Ovary (tissue), 9 donors: ENCODE results near the gene CNKSR3. TPM values are rescaled to one million over a fixed set of nuclear protein-coding genes. Genes with fewer than 3 reads are reported as not detected.
"Not testable (repeated sequence)": the region's sequence is repeated elsewhere in the genome, so short reads cannot be mapped to it uniquely, and the experiment has no call there.

Experiments used
- DNase-seq, 5 donors: peaks; one replicate each; pipeline ENCODE4 v3.0.0-alpha.2; 2019 to 2020
- H3K27ac ChIP-seq, 2 donors: fragments of 200-600 bp; one replicate each; pipeline versions ENCODE4 v1.5.1 to v1.8.0; 2019 to 2022
- H3K27me3 ChIP-seq: fragments of 200-600 bp; one replicate; pipeline ENCODE4 v1.8.0; 2022
- H3K36me3 ChIP-seq: fragments of 200-600 bp; sonication (generic); one replicate; pipeline ENCODE4 v1.5.1; 2019
- H3K4me1 ChIP-seq: one replicate; pipeline ENCODE4 v1.8.1; 2013; ENCODE audit warnings: mild to moderate bottlenecking, moderate library complexity; ENCODE audit not compliant: insufficient read depth
- H3K4me3 ChIP-seq: fragments of 200-600 bp; sonication (generic); one replicate; pipeline ENCODE4 v1.5.1; 2017
- H3K9me3 ChIP-seq, 2 donors: fragments of 200-600 bp in 1 of 2; sonication (generic) in 1 of 2; one replicate each; pipeline versions ENCODE4 v1.5.1 to v1.8.1; 2013 to 2019; ENCODE audit warnings: mild to moderate bottlenecking in 1 of 2, moderate library complexity in 1 of 2
- EP300 ChIP-seq: sonication (generic); formaldehyde crosslinking; IDR thresholded peaks from one replicate; pipeline ENCODE4 v1.6.1; 2017; ENCODE audit warnings: antibody characterized with exemption
- POLR2A ChIP-seq: fragments of 450-650 bp; IDR thresholded peaks from one replicate; pipeline ENCODE4 v1.6.1; 2017; ENCODE audit warnings: antibody characterized with exemption, mild to moderate bottlenecking, moderate library complexity
- WGBS, 3 donors: extraction: QIAGEN DNeasy Blood & Tissue Kit in 1 of 3; methylation state at CpG; one replicate each; pipeline versions ENCODE4 v1.1.5 to v1.1.7; 2013 to 2017; 5-methylcytosine and 5-hydroxymethylcytosine counted together
- intact Hi-C, 4 donors: fragments of 100-400 bp; cut with DNase I; formaldehyde crosslinking; loops; one replicate each; pipeline versions ENCODE4 v1.11.0 to v1.15.1; 2022 to 2023
- polyA plus RNA-seq, 2 donors: library from polyadenylated mRNA; stranded (reverse); fragments of 200-250 nt in 1 of 2; fragments of 350-450 nt in 1 of 2; fragmentation: Illumina TruSeq in 1 of 2; extraction: RNeasy Lipid Tissue Mini Kit (QIAGEN cat#74804) in 1 of 2; gene quantifications; one replicate each; pipeline ENCODE4 v1.2.3, GENCODE V29; 2013 to 2014
- total RNA-seq, 7 donors: library from RNA; depleted of rRNA in 2 of 7; stranded (reverse); fragments of >200 nt in 2 of 7; fragmentation: NEBNext Ultra II Directional in 3 of 7; extraction: Animal tissue kit (Norgen Biotek cat#: 25700) in 3 of 7; gene quantifications; one replicate each; pipeline versions ENCODE4 v1.1.0 to v1.2.4, GENCODE V29; 2016 to 2023
- TF ChIP-seq, protein P1 (sequence below), 3 donors: fragments of 450-650 bp in 2 of 3; fragments of 200-600 bp in 1 of 3; IDR thresholded peaks; one replicate each; pipeline versions ENCODE4 v1.5.1 to v1.8.0; 2016 to 2022; ENCODE audit warnings: antibody characterized with exemption in 3 of 3, mild to moderate bottlenecking in 1 of 3
- donor health status: DM: no; HTN: no; CAD: no; lungs with moderate emphysema.
- donor health status: DM: no; HTN: no; CAD: no.
- donor health status: Bipolar disorder and iron deficiency.
- donor health status: DM: yes; HTN: yes; CAD: no.
- donor health status: DM: no; HTN: no; CAD: no.
- donor health status: DM: yes; HTN: yes; CAD: no.

CNKSR3 gene
- total and polyA plus RNA-seq, 9 donors: 8.6 to 16.7 (median 13.4) TPM

DNA sequence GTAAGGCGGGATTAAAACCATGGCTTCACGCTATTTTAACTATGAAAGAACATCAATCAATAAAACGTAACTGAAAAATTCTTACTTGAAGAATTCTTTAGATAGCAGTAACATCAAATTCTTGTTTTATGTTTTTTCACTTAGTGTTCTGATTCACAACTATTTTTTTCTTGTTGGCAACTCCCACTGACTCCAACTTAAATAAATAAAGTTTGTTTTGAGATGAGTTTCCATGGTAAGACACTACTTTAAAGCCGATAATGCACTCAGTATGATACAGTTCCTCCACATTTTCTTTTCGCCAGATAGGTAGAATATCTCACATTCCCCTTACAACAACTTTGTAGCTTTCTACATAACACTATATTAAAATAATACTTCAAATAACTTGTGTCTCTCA, 33.1 kb upstream of the CNKSR3 start:
- WGBS, 3 donors: 20 to 38% (median 22%) methylated on average over 5 of the region's 5 CpGs
- intact Hi-C loops: no loop called here
- H3K4me3 ChIP-seq: no peak overlapping the region
- H3K27me3 ChIP-seq: no peaks in the 10 kb centered on the region
- no peak for DNase-seq
- no peaks in the 10 kb centered on the region for H3K36me3 ChIP-seq
- H3K27ac ChIP-seq: no peak overlapping the region
- H3K9me3 ChIP-seq: no peaks in the 10 kb centered on the region
- TF ChIP-seq, protein P1, sequence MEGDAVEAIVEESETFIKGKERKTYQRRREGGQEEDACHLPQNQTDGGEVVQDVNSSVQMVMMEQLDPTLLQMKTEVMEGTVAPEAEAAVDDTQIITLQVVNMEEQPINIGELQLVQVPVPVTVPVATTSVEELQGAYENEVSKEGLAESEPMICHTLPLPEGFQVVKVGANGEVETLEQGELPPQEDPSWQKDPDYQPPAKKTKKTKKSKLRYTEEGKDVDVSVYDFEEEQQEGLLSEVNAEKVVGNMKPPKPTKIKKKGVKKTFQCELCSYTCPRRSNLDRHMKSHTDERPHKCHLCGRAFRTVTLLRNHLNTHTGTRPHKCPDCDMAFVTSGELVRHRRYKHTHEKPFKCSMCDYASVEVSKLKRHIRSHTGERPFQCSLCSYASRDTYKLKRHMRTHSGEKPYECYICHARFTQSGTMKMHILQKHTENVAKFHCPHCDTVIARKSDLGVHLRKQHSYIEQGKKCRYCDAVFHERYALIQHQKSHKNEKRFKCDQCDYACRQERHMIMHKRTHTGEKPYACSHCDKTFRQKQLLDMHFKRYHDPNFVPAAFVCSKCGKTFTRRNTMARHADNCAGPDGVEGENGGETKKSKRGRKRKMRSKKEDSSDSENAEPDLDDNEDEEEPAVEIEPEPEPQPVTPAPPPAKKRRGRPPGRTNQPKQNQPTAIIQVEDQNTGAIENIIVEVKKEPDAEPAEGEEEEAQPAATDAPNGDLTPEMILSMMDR (IDR thresholded peaks at IDR 0.05): no peak
- TF ChIP-seq EP300 (no peak), POLR2A (no peak)
- peaks cover 7% of the 10 kb centered on the region for H3K4me1 ChIP-seq

DNA sequence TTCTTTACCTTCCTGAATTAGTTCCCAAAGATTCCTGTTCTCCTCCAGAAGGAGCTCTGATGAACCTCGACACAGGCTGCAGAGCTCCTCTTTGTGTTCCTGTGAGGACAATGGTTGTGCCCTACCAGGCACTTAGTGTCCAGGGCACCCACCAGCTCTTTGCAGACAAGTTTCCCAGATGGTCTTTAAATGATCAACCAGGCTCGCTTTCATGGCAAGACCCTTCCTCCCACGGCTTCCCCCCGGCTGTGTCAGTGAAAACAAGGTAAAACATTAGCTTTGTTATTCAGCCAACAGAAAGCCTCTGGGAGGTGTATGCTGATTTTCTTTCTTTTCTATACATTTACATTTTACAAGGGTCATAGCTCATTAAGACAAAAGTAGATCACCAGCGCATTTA, 32.3 kb upstream of the CNKSR3 start:
- Histone ChIP-seq H3K27me3 (no peaks in the 10 kb centered on the region), H3K4me1 (peaks cover 2% of the 10 kb centered on the region), H3K36me3 (no peaks in the 10 kb centered on the region), H3K9me3 (no peaks in the 10 kb centered on the region), H3K4me3 (no peak overlapping the region), H3K27ac (no peak overlapping the region)
- WGBS, 3 donors: 73 to 88% (median 80%) methylated on average over 5 of the region's 5 CpGs
- intact Hi-C loops: no loop called here
- no peak for DNase-seq
- TF ChIP-seq, protein P1 (IDR thresholded peaks at IDR 0.05): no peak
- TF ChIP-seq POLR2A (no peak), EP300 (no peak)

DNA sequence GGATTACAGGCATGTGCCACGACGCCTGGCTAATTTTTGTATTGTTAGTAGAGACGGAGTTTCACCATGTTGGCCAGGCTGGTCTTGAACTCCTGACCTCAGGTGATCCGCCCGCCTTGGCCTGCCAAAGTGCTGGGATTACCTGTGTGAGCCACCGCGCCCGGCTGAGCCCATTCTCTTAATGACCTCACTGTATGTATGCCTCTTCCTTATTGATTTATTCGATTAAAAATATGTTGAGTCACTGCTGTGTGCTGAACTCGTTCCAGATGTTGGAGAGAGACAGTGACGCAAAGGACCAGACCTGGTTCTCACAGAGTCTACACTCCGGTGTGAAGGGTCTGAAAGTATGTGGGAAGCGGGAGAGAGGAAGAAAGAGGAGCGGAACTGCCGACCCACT, 31.4 kb upstream of the CNKSR3 start:
- intact Hi-C loops, DNase-seq, H3K9me3 ChIP-seq, H3K4me1 ChIP-seq, H3K4me3 ChIP-seq, H3K27me3 ChIP-seq, H3K27ac ChIP-seq, H3K36me3 ChIP-seq: not testable (repeated sequence)
- WGBS, 3 donors: 95 to 97% (median 96%) methylated on average over 15 of the region's 15 CpGs

DNA sequence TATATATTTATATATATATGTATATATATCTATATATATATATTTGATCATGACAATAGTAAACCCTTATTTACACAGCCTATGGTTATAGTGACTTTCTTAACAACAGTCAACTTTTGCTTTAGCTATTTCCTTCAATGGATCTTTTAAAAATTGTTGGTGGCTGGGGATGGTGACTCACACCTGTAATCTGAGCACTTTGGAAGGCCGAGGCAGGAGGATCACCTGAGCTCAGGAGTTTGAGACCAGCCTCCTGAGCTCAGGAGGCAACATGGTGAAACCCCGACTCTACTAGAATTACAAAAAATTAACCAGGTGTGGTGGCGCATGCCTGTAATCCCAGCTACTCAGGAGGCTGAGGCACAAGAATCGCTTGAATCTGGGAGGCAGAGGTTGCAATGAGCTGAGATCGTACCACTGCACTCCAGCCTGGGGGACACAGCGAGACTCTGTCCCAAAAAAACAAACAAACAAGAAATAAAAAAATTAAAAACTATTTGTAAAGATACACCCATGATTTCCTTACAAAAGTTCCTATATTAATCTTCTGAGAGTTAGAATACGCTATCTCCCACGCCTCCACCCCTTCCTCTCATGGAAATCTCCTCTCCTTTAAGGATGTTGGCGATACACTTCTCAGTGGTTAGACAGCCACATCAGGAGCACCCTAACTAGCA, 29.2 kb upstream of the CNKSR3 start:
- no peak for DNase-seq
- no peaks in the 10 kb centered on the region for H3K4me1 ChIP-seq
- intact Hi-C loops: no loop called here
- TF ChIP-seq, protein P1 (IDR thresholded peaks at IDR 0.05): no peak
- TF ChIP-seq EP300: no peak
- no peak for TF ChIP-seq POLR2A
- H3K4me3 ChIP-seq: no peak overlapping the region
- H3K9me3 ChIP-seq: no peaks in the 10 kb centered on the region
- no peaks in the 10 kb centered on the region for H3K27me3 ChIP-seq
- 96 to 97% (median 97%) methylated on average over 9 of the region's 9 CpGs for whole genome bisulfite sequencing, 3 donors
- no peak overlapping the region for H3K27ac ChIP-seq
- no peaks in the 10 kb centered on the region for H3K36me3 ChIP-seq

DNA sequence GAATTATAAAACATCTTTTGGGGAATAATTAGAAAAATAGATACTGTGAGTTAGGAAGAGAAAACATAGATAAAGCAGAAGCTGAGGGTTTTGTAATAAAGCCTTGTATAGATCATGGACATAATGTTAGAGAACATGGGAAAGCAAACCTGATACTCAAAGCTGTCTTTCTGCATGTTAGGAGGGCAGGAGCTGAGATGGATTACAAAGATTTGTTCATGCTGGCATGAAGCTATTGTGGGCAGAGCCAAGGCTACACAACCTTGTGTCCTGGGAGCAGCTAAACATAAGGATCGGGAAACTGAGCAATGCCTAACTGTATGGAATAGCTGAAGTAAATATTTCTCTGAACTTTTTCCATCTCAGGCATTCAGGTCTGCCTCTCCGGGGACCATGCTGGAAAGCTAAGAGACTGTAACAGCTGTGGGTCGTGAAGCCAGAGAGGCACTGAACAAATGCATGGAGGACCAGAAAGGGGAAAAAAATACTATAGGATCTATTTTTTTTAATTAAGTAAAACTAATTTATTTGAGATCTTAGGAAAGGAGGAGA, 28.2 kb upstream of the CNKSR3 start:
- intact Hi-C loops: no loop called here
- Histone ChIP-seq H3K27me3 (no peaks in the 10 kb centered on the region), H3K27ac (no peak overlapping the region), H3K9me3 (no peaks in the 10 kb centered on the region), H3K36me3 (no peaks in the 10 kb centered on the region), H3K4me3 (no peak overlapping the region), H3K4me1 (no peaks in the 10 kb centered on the region)
- no peak for DNase-seq
- TF ChIP-seq, protein P1 (IDR thresholded peaks at IDR 0.05): no peak
- TF ChIP-seq EP300 (no peak), POLR2A (no peak)
- WGBS, 3 donors: 48 to 70% (median 70%) methylated on average over 3 of the region's 3 CpGs
